NT2/D1 (cell line): Measurements from ENCODE around the gene ZFAND2B.
A peak's percentile ranks its signal among the peaks of the same experiment; 100 is the strongest.

Source experiments
- DNase-seq: peaks from one replicate; pipeline ENCODE4 v3.0.0-alpha.2; 2011; ENCODE audit warnings: low read depth, low spot score
- H3K27me3 ChIP-seq: 2 replicates; pipeline ENCODE4 v1.6.0; 2011; ENCODE audit warnings: mild to moderate bottlenecking; ENCODE audit not compliant: insufficient read length, insufficient read depth
- H3K36me3 ChIP-seq: 2 replicates; pipeline ENCODE4 v1.6.1; 2011; ENCODE audit warnings: mild to moderate bottlenecking, low read length, mixed read lengths; ENCODE audit not compliant: insufficient read depth, insufficient read length
- H3K4me1 ChIP-seq: 2 replicates; pipeline ENCODE4 v1.5.1; 2011; ENCODE audit not compliant: insufficient read depth, insufficient read length
- H3K4me3 ChIP-seq: 2 replicates; pipeline ENCODE4 v1.5.1; 2011; ENCODE audit warnings: low read depth; ENCODE audit not compliant: insufficient read length
- H3K9ac ChIP-seq: 2 replicates; pipeline ENCODE4 v1.6.0; 2011; ENCODE audit warnings: low read depth; ENCODE audit not compliant: insufficient read length
- H3K9me3 ChIP-seq: 2 replicates; pipeline ENCODE4 v1.5.1; 2011; ENCODE audit warnings: mild to moderate bottlenecking, low read length; ENCODE audit not compliant: insufficient read depth
- SUZ12 ChIP-seq: IDR thresholded peaks from 2 replicates; pipeline ENCODE4 v1.6.1; 2011; ENCODE audit not compliant: insufficient read length, insufficient read depth; ENCODE audit errors: extremely low read depth
- YY1 ChIP-seq: IDR thresholded peaks from 2 replicates; pipeline ENCODE4 v1.6.1; 2011; ENCODE audit not compliant: insufficient read length, insufficient read depth
- ZNF274 ChIP-seq: IDR thresholded peaks from 2 replicates; pipeline ENCODE4 v1.6.1; 2011; ENCODE audit warnings: mild to moderate bottlenecking, low read depth, low read length

ZFAND2B gene

GRCh38 chr2:219206328-219207133 lies at the start of gene ZFAND2B:
TSS of gene ZFAND2B (plus strand) at chr2:219206782. CDS start at chr2:219206988, 206 bp downstream.
- Histone ChIP-seq H3K36me3 (peaks cover 38% of the 10 kb centered on the region), H3K4me3 (peak within 1 kb of the TSS; percentile 68), H3K27me3 (no peaks in the 10 kb centered on the region), H3K9me3 (0 out of 2 replicates have a peak, but pooled peaks cover 10% of the 10 kb centered on the region), H3K4me1 (peaks cover 3% of the 10 kb centered on the region), H3K9ac (peak within 1 kb of the TSS; percentile 91)
- TF ChIP-seq YY1 (no peak), ZNF274 (no peak), SUZ12 (no peak)
- peak; percentile 93 for DNase-seq

- no peaks in the 10 kb centered on the region for H3K27me3 ChIP-seq
- H3K9me3 ChIP-seq = no peaks in the 10 kb centered on the region
- H3K36me3 ChIP-seq = peaks cover 37% of the 10 kb centered on the region
- no peak overlapping the region for H3K4me3 ChIP-seq
- H3K9ac ChIP-seq = no peak overlapping the region
- TF ChIP-seq YY1 (no peak), ZNF274 (no peak), SUZ12 (no peak)
- peaks cover 3% of the 10 kb centered on the region for H3K4me1 ChIP-seq
- DNase-seq = no peak
Measured at GRCh38 chr2:219157396-219157795, 49.2 kb upstream of the ZFAND2B start.

GRCh38 chr2:219158025-219158424 lies 48.6 kb upstream of the ZFAND2B start:
- no peak for DNase-seq
- Histone ChIP-seq H3K4me1 (peaks cover 3% of the 10 kb centered on the region), H3K9ac (no peak overlapping the region), H3K9me3 (no peaks in the 10 kb centered on the region), H3K4me3 (no peak overlapping the region), H3K27me3 (no peaks in the 10 kb centered on the region), H3K36me3 (peaks cover 36% of the 10 kb centered on the region)
- TF ChIP-seq ZNF274 (no peak), SUZ12 (no peak), YY1 (no peak)

- Histone ChIP-seq H3K4me3 (no peak overlapping the region), H3K4me1 (peaks cover 3% of the 10 kb centered on the region), H3K27me3 (no peaks in the 10 kb centered on the region), H3K36me3 (peaks cover 32% of the 10 kb centered on the region), H3K9me3 (no peaks in the 10 kb centered on the region), H3K9ac (no peak overlapping the region)
- no peak for DNase-seq
- TF ChIP-seq YY1 (no peak), ZNF274 (no peak), SUZ12 (no peak)
Measured at GRCh38 chr2:219158586-219158985, 48.0 kb upstream of the ZFAND2B start.

GRCh38 chr2:219159771-219160185 lies 46.8 kb upstream of the ZFAND2B start:
- peak overlapping the region; percentile 68 for H3K9ac ChIP-seq
- no peaks in the 10 kb centered on the region for H3K9me3 ChIP-seq
- TF ChIP-seq SUZ12 (no peak), ZNF274 (no peak), YY1 (no peak)
- peaks cover 3% of the 10 kb centered on the region for H3K4me1 ChIP-seq
- peaks cover 22% of the 10 kb centered on the region for H3K36me3 ChIP-seq
- H3K27me3 ChIP-seq = no peaks in the 10 kb centered on the region
- peak overlapping the region; percentile 86 for H3K4me3 ChIP-seq
- DNase-seq = no peak

- DNase-seq = peak; percentile 89
- Histone ChIP-seq H3K4me1 (peaks cover 5% of the 10 kb centered on the region), H3K9ac (peak within 1 kb of the TSS; percentile 95), H3K36me3 (peaks cover 21% of the 10 kb centered on the region), H3K4me3 (peak within 1 kb of the TSS; percentile 86), H3K27me3 (no peaks in the 10 kb centered on the region), H3K9me3 (no peaks in the 10 kb centered on the region)
- TF ChIP-seq YY1 (no peak), ZNF274 (no peak), SUZ12 (no peak)
Measured at GRCh38 chr2:219160186-219161017, 46.2 kb upstream of the ZFAND2B start, which contains the start of gene NHEJ1. TSS of gene NHEJ1 (minus strand) at chr2:219160815. CDS start at chr2:219158362, 2,453 bp downstream.

GRCh38 chr2:219161097-219161496 lies 45.5 kb upstream of the ZFAND2B start:
- peak overlapping the region; percentile 86 for H3K4me3 ChIP-seq
- DNase-seq = no peak
- no peaks in the 10 kb centered on the region for H3K9me3 ChIP-seq
- peak overlapping the region; percentile 95 for H3K9ac ChIP-seq
- H3K36me3 ChIP-seq = peaks cover 20% of the 10 kb centered on the region
- H3K4me1 ChIP-seq = peaks cover 5% of the 10 kb centered on the region
- no peaks in the 10 kb centered on the region for H3K27me3 ChIP-seq
- TF ChIP-seq ZNF274 (no peak), YY1 (no peak), SUZ12 (no peak)
